ENCODE data around the gene RAB33A. TPM values are rescaled to one million over a fixed set of nuclear protein-coding genes. Genes with fewer than 3 reads are reported as not detected.
A peak's percentile ranks its signal among the peaks of the same experiment; 100 is the strongest.

The RAB33A gene
- polyA plus RNA-seq, 2 of the 4 experiments (the other 2 are of a cell fraction) = 0.31 to 0.32 TPM

- Histone ChIP-seq H3K4me3 (peak within 1 kb of the TSS; percentile 73), H3K4me1 (peaks cover 27% of the 10 kb centered on the region), H3K4me2 (peak within 1 kb of the TSS; percentile 92), H3K27ac (peak within 1 kb of the TSS; percentile 90 to 96), H3K9me3 (no peaks in the 10 kb centered on the region)
- ATAC-seq = peak; percentile 96 to 97
- ChIA-PET POLR2A (interaction anchor here (0.7 to 1.4 kb wide), 8 partner anchors 8 to 234 kb away, joined by 3 to 9 read pairs (median 3); no protein-coding TSS in a partner anchor), CTCF (interaction anchor here (0.6 to 1.0 kb wide), 2 partner anchors 47 to 86 kb away, joined by 3 read pairs; no protein-coding TSS in a partner anchor)
- 2% methylated on average over 20 of the region's 50 CpGs for WGBS (ENCODE audit: missing lambda C conversion rate)
- DNase-seq (ENCODE audit: low read depth in 1 of 2, low spot score in 1 of 2) = peak; percentile 83 to 98
- no peak for FAIRE-seq
- TF ChIP-seq CEBPB (IDR thresholded peaks at IDR 0.05) (no peak), SMC3 (IDR thresholded peaks at IDR 0.05) (no peak), GATA3 (IDR thresholded peaks at IDR 0.05; ENCODE audit: borderline replicate concordance) (no peak), EP300 (IDR thresholded peaks at IDR 0.05) (no peak), KDM5A (IDR thresholded peaks at IDR 0.05) (no peak), CHD2 (IDR thresholded peaks at IDR 0.05; ENCODE audit: low read length, partially characterized antibody) (peak; percentile 31), RCOR1 (IDR thresholded peaks at IDR 0.05; ENCODE audit: low read depth, low read length) (no peak), BCL3 (IDR thresholded peaks at IDR 0.05) (peak; percentile 73; the same call in 1 of the 3 replicates), ZNF302 (CRISPR knock-in tag; IDR thresholded peaks at IDR 0.05) (no peak), HOXB5 (CRISPR knock-in tag; IDR thresholded peaks at IDR 0.05) (no peak), TFCP2L1 (CRISPR knock-in tag; IDR thresholded peaks at IDR 0.05) (no peak), REST (IDR thresholded peaks at IDR 0.05) (no peak), E2F6 (IDR thresholded peaks at IDR 0.05; ENCODE audit: borderline replicate concordance, low read depth) (peak; percentile 81), HDAC2 (IDR thresholded peaks at IDR 0.05) (no peak), HMGXB4 (CRISPR knock-in tag; IDR thresholded peaks at IDR 0.05; ENCODE audit: borderline replicate concordance) (no peak), SREBF2 (IDR thresholded peaks at IDR 0.05) (no peak), CBX2 (IDR thresholded peaks at IDR 0.05; ENCODE audit: borderline replicate concordance, low read depth) (no peak), ZC3H11A (IDR thresholded peaks at IDR 0.05) (no peak), ESRRA (IDR thresholded peaks at IDR 0.05; ENCODE audit: borderline replicate concordance, low read length) (no peak), MYC (IDR thresholded peaks at IDR 0.05; ENCODE audit: borderline replicate concordance, low read length) (no peak), RFX5 (IDR thresholded peaks at IDR 0.05) (peak; percentile 80; the same call in 1 of the 2 replicates), ATOH8 (CRISPR knock-in tag; IDR thresholded peaks at IDR 0.05; ENCODE audit: low read depth) (no peak), EHMT2 (IDR thresholded peaks at IDR 0.05; ENCODE audit: low read depth) (no peak), RAD21 (conservative IDR thresholded peaks at IDR 0.05 in 1 of 2, IDR thresholded peaks at IDR 0.05 in 1 of 2) (no peak), BHLHE40 (IDR thresholded peaks at IDR 0.05; ENCODE audit: low read depth, low read length) (no peak), HEYL (CRISPR knock-in tag; IDR thresholded peaks at IDR 0.05) (no peak), MAFK (IDR thresholded peaks at IDR 0.05; ENCODE audit: partially characterized antibody) (no peak), KDM1A (IDR thresholded peaks at IDR 0.05; ENCODE audit: low read depth) (no peak), HOXA7 (CRISPR knock-in tag; IDR thresholded peaks at IDR 0.05) (no peak), JUN (IDR thresholded peaks at IDR 0.05) (peak in 1 of 2 experiments; percentile 65; a peak in 3 of 5 replicates), USF2 (IDR thresholded peaks at IDR 0.05) (no peak), PHF8 (IDR thresholded peaks at IDR 0.05; ENCODE audit: borderline replicate concordance, low read depth) (peak; percentile 51)
These were observed 5.9 kb upstream of the RAB33A start, which contains the start of gene AIFM1 for GRCh38 chrX:130165703-130166502. TSS of gene AIFM1 (minus strand) at chrX:130165841. CDS start at chrX:130165656, 185 bp downstream.
